Common myeloid progenitor, CD34-positive (primary cell): ENCODE results near the gene PRPH2.

Source experiments
- CTCF ChIA-PET: fragments of 350-600 bp; sonication (Branson Sonifier 250); formaldehyde crosslinking; loops from one replicate; lab custom pipeline; 2021; ENCODE audit warnings: antibody characterized with exemption; lab: Charles Lee
- POLR2A ChIA-PET: fragments of 350-600 bp; sonication (Branson Sonifier 250); formaldehyde crosslinking; loops from one replicate; lab custom pipeline; 2021; ENCODE audit warnings: antibody characterized with exemption; lab: Charles Lee
- DNase-seq, 3 donors: peaks; one replicate each; pipeline versions ENCODE4 v3.0.0 to v3.0.0-alpha.2; 2013
- H3K27ac ChIP-seq, 2 experiments: 1 replicate in 1 of 2; 2 replicates in 1 of 2; pipeline ENCODE4 v1.7.0; 2013; ENCODE audit warnings: inconsistent platforms in 2 of 2, low read length in 2 of 2, mild to moderate bottlenecking in 2 of 2, low read depth in 1 of 2, moderate library complexity in 1 of 2; ENCODE audit not compliant: severe bottlenecking in 2 of 2, insufficient read depth in 1 of 2, poor library complexity in 1 of 2
- H3K27me3 ChIP-seq, 5 experiments: replicated peaks in 2 of 5; 1 replicate in 3 of 5; 2 replicates in 2 of 5; pipeline versions ENCODE4 v1.6.1 to v1.7.0; 2013; ENCODE audit warnings: low read length in 4 of 5, mild to moderate bottlenecking in 2 of 5, moderate library complexity in 2 of 5, inconsistent platforms in 1 of 5; ENCODE audit not compliant: insufficient read depth in 5 of 5, control insufficient read depth in 4 of 5
- H3K36me3 ChIP-seq, 4 experiments: 1 replicate in 2 of 4; 2 replicates in 2 of 4; pipeline versions ENCODE4 v1.6.1 to v1.7.0; 2013; ENCODE audit warnings: low read length in 3 of 4, control low read depth in 1 of 4, mild to moderate bottlenecking in 1 of 4; ENCODE audit not compliant: control insufficient read depth in 4 of 4, insufficient read depth in 4 of 4
- H3K4me1 ChIP-seq, 4 experiments: 1 replicate in 3 of 4; 2 replicates in 1 of 4; pipeline versions ENCODE4 v1.6.1 to v1.7.1; 2013; ENCODE audit warnings: low read length in 3 of 4, mild to moderate bottlenecking in 3 of 4, control low read depth in 1 of 4, inconsistent platforms in 1 of 4, moderate library complexity in 1 of 4; ENCODE audit not compliant: control insufficient read depth in 4 of 4, insufficient read depth in 4 of 4; ENCODE audit errors: control extremely low read depth in 1 of 4
- H3K4me3 ChIP-seq, 7 experiments: 1 replicate in 4 of 7; 2 replicates in 3 of 7; pipeline versions ENCODE4 v1.5.1 to v1.7.0; 2013; ENCODE audit warnings: mild to moderate bottlenecking in 7 of 7, low read length in 6 of 7, moderate library complexity in 6 of 7, inconsistent platforms in 2 of 7, low read depth in 2 of 7, control low read depth in 1 of 7; ENCODE audit not compliant: insufficient read depth in 4 of 7, control insufficient read depth in 1 of 7; ENCODE audit errors: extremely low read depth in 1 of 7
- H3K9me3 ChIP-seq, 5 experiments: 1 replicate in 4 of 5; 2 replicates in 1 of 5; pipeline versions ENCODE4 v1.6.1 to v1.7.1; 2013; ENCODE audit warnings: low read length in 4 of 5, mild to moderate bottlenecking in 2 of 5, inconsistent platforms in 1 of 5, low read depth in 1 of 5, moderate library complexity in 1 of 5; ENCODE audit not compliant: control insufficient read depth in 4 of 5, insufficient read depth in 2 of 5; ENCODE audit errors: control extremely low read depth in 1 of 5
- WGBS: methylation state at CpG from one replicate; pipeline ENCODE4 v1.1.5; 2013; ENCODE audit not compliant: insufficient coverage; 5-methylcytosine and 5-hydroxymethylcytosine counted together

The PRPH2 gene

DNA sequence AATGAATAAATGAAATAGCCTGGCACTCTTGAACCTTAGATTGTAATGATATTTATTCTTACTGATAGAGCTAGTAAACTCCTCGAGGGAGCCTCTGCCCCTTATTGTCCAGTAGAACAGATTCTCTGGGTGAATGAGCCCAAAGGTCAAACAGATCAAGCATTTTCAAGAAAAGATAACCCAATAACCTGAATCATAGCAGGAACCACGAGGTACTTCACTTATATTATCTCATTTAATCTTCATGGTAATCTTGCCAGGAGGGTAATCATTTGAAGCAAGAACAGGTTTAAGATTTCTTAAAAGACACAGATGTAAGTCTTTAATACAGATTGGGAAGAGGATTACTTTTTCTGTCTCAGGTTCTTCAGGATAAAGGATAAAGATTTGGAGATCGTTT, 40.6 kb upstream of the PRPH2 start:
- no peak overlapping the region for H3K4me3 ChIP-seq
- CTCF ChIA-PET: interaction anchor here (1.1 to 1.4 kb wide), 2 partner anchors 14 to 115 kb away, joined by 3 to 4 read pairs; no protein-coding TSS in a partner anchor
- POLR2A ChIA-PET: interaction anchor here (0.7 to 1.2 kb wide), 4 partner anchors 8 to 25 kb away, joined by 3 to 4 read pairs (median 4); partner anchors contain the start of gene TBCC
- H3K27ac ChIP-seq: no peak overlapping the region
- H3K9me3 ChIP-seq: no peaks in the 10 kb centered on the region
- no peak for DNase-seq
- H3K27me3 ChIP-seq: no peaks in the 10 kb centered on the region
- H3K36me3 ChIP-seq: peaks cover 2 to 11% (median 8%) of the 10 kb centered on the region in 4 experiments
- WGBS: 100% methylated on average over 1 of the region's 3 CpGs
- H3K4me1 ChIP-seq: no peaks in the 10 kb centered on the region

DNA sequence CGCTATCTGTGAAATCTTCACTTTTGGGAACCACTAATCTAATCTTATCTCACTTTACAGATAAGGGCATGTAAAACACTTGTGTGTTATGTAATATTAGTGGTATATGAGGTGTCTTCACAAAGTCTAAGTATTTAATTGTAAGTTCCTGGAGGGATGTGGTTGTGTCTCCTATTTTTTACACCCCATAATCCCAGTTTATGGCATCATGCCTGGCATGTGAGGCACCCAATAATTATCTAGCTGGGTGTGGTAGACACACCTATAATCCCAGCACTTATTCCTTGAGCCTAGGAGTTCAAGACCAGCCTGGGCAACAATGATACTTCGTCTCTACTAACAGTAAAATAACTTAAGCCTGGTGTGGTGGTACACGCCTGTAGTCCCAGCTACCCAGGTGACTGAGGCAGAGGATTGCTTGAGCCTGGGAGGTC, 40.0 kb upstream of the PRPH2 start:
- DNase-seq: no peak
- Histone ChIP-seq H3K36me3 (peaks cover 2 to 11% (median 8%) of the 10 kb centered on the region in 4 experiments), H3K4me3 (no peak overlapping the region), H3K9me3 (no peaks in the 10 kb centered on the region), H3K4me1 (no peaks in the 10 kb centered on the region), H3K27me3 (no peaks in the 10 kb centered on the region), H3K27ac (no peak overlapping the region)
- ChIA-PET CTCF (interaction anchor here (1.1 to 1.5 kb wide), 2 partner anchors 10 to 14 kb away, joined by 4 read pairs; no protein-coding TSS in a partner anchor), POLR2A (interaction anchor here (0.7 to 1.2 kb wide), 3 partner anchors 9 to 25 kb away, joined by 3 to 4 read pairs (median 4); partner anchors contain the start of gene TBCC)
- WGBS: 100% methylated on average over 1 of the region's 3 CpGs

DNA sequence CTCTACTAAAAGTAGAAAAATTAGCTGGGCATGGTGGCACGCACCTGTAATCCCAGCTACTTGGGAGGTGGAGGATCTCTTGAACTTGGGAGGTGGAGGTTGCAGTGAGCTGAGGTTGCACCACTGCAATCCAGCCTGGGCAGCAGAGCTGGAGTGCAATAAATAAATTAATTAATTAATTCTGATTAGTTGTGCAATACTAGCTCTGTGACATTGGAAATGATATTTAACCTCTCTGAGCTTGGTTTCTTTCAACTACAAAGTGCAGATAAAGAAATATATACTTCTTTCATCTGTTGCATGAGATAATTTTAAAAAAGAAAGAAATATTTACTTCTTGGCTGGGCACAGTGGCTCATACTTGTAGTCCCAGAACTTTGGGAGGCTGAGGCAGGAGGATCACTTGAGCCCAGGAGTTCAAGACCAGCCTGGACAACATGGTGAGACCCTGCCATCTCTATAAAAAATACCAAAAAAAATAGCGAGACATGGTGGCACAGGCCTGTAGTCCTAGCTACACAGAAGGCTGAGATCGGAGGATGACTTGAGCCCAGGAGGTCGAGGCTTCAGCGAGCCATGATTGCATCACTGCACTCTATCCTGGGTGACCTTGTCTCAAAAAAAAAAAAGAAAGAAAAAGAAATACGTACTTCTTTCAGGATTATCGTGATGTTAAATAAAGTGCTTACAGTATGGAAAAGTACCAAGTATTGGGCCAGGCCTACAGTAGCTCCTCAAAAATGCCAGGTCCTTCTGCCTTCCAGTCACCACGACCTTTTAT, 39.1 kb upstream of the PRPH2 start:
- no peaks in the 10 kb centered on the region for H3K9me3 ChIP-seq
- no peak for DNase-seq
- WGBS: 100% methylated on average over 4 of the region's 8 CpGs
- H3K36me3 ChIP-seq: peaks cover 2 to 11% (median 8%) of the 10 kb centered on the region in 4 experiments
- H3K4me3 ChIP-seq: no peak overlapping the region
- H3K4me1 ChIP-seq: no peaks in the 10 kb centered on the region
- ChIA-PET CTCF (interaction anchor here (1.1 to 3.6 kb wide), 4 partner anchors 7 to 14 kb away, joined by 4 to 13 read pairs (median 4); no protein-coding TSS in a partner anchor), POLR2A (interaction anchor here (1.2 kb wide), 1 partner anchor 15 kb away, joined by 5 read pairs; the partner anchor contains the start of gene TBCC)
- H3K27me3 ChIP-seq: no peaks in the 10 kb centered on the region
- no peak overlapping the region for H3K27ac ChIP-seq

- no peaks in the 10 kb centered on the region for H3K9me3 ChIP-seq
- no peaks in the 10 kb centered on the region for H3K27me3 ChIP-seq
- H3K4me3 ChIP-seq: no peak overlapping the region
- DNase-seq: no peak
- CTCF ChIA-PET: interaction anchor here (1.2 to 3.6 kb wide), 4 partner anchors 10 to 25 kb away, joined by 3 to 13 read pairs (median 4); no protein-coding TSS in a partner anchor
- POLR2A ChIA-PET: interaction anchor here (0.7 kb wide), 1 partner anchor 9 kb away, joined by 3 read pairs; no protein-coding TSS in a partner anchor
- no peak overlapping the region for H3K27ac ChIP-seq
- peaks cover 5 to 16% (median 8%) of the 10 kb centered on the region in 4 experiments for H3K36me3 ChIP-seq
- 100% methylated on average over 3 of the region's 3 CpGs for WGBS
- no peaks in the 10 kb centered on the region for H3K4me1 ChIP-seq
These were observed 36.5 kb upstream of the PRPH2 start for GRCh38 chr6:42758756-42759430.

DNA sequence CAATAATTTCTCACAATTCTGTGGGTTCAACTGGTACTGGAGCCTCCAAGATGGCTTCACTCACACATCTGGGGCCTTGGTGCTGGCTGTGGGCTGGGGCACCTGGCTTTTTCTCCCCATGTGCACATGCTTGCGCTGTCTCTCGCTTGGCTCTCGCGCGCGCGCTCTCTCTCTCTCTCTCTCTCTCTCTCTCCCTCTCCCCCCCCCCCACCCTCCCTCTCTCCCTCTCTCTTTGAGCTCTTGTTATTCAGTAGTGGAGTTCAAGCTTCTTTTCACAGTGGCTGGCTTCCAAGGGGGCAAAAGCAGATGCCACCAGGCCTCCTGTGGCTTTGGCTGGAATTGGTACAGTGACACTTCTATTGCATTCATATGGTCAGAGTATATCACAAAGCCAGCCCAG, 34.3 kb upstream of the PRPH2 start:
- DNase-seq: no peak
- ChIA-PET POLR2A (no interaction called here), CTCF (interaction anchor here (1.7 kb wide), 1 partner anchor 9 kb away, joined by 4 read pairs; no protein-coding TSS in a partner anchor)
- WGBS: no CpG with 5 or more reads among the region's 7 CpGs
- Histone ChIP-seq H3K27ac (no peak overlapping the region), H3K9me3 (no peaks in the 10 kb centered on the region), H3K4me1 (no peaks in the 10 kb centered on the region), H3K36me3 (peaks cover 5 to 19% (median 8%) of the 10 kb centered on the region in 4 experiments), H3K27me3 (no peaks in the 10 kb centered on the region), H3K4me3 (no peak overlapping the region)

GRCh38 chr6:42754759-42755158, 32.4 kb upstream of the PRPH2 start:
- DNase-seq: no peak
- H3K4me1 ChIP-seq: peaks cover 0 to 5% (median 0%) of the 10 kb centered on the region in 4 experiments
- 97% methylated on average over 4 of the region's 5 CpGs for WGBS
- ChIA-PET CTCF (interaction anchor here (1.3 kb wide), 1 partner anchor 9 kb away, joined by 3 read pairs; the partner anchor contains the start of gene TBCC), POLR2A (no interaction called here)
- H3K27me3 ChIP-seq: no peaks in the 10 kb centered on the region
- no peak overlapping the region for H3K27ac ChIP-seq
- no peaks in the 10 kb centered on the region for H3K9me3 ChIP-seq
- peaks cover 5 to 19% (median 6%) of the 10 kb centered on the region in 4 experiments for H3K36me3 ChIP-seq
- H3K4me3 ChIP-seq: no peak overlapping the region
